Peyer's patch (tissue), 4 donors: Measurements from ENCODE around the gene DOCK10.

Experiments
- CTCF ChIP-seq, 6 experiments: fragments of 450-650 bp in 4 of 6; fragments of 200-600 bp in 2 of 6; sonication (generic) in 1 of 6; IDR thresholded peaks; one replicate each; pipeline ENCODE4 v1.5.1; 2017 to 2019; ENCODE audit warnings: antibody characterized with exemption in 6 of 6, mild to moderate bottlenecking in 3 of 6, moderate library complexity in 1 of 6
- POLR2A ChIP-seq, 2 donors: fragments of 450-650 bp; IDR thresholded peaks; one replicate each; pipeline ENCODE4 v1.5.1; 2017; ENCODE audit warnings: antibody characterized with exemption in 2 of 2, mild to moderate bottlenecking in 2 of 2, moderate library complexity in 2 of 2

GRCh38 chr2:224816816-224817215 lies 225.5 kb downstream of the DOCK10 start:
- no peak for TF ChIP-seq POLR2A (IDR thresholded peaks at IDR 0.05)
- no peak for TF ChIP-seq CTCF (IDR thresholded peaks at IDR 0.05)
